GM12878 (cell line): ENCODE measurements around the gene FOXP4.

ENCODE experiments used
- BCL3 ChIP-seq: IDR thresholded peaks from 2 replicates; pipeline ENCODE4 v1.6.1; 2011; ENCODE audit warnings: borderline replicate concordance, low read depth, mild to moderate bottlenecking, moderate library complexity, low read length; ENCODE audit not compliant: insufficient read depth, poor library complexity, severe bottlenecking
- CEBPZ ChIP-seq: fragments of 150-350 bp; IDR thresholded peaks from 2 replicates; pipeline ENCODE4 v1.6.1; 2016; ENCODE audit warnings: low read depth, low read length
- CHD2 ChIP-seq: IDR thresholded peaks from 2 replicates; pipeline ENCODE4 v1.6.1; 2011; ENCODE audit warnings: low read depth, low read length, improper control_type of control experiment, borderline replicate concordance
- CTCF ChIP-seq, 3 experiments: IDR thresholded peaks in 2 of 3; conservative IDR thresholded peaks in 1 of 3; 2 replicates each; pipeline ENCODE4 v1.5.1; 2011; ENCODE audit warnings: low read depth in 3 of 3, low read length in 3 of 3, mild to moderate bottlenecking in 3 of 3, control low read depth in 2 of 3, moderate library complexity in 2 of 3, inconsistent platforms in 1 of 3, mixed read lengths in 1 of 3; ENCODE audit not compliant: control insufficient read depth in 2 of 3, insufficient read depth in 1 of 3; ENCODE audit errors: extremely low read depth in 1 of 3
- CUX1 ChIP-seq: IDR thresholded peaks from 2 replicates; pipeline ENCODE4 v1.6.1; 2012; ENCODE audit warnings: improper control_type of control experiment, low read depth, low read length; ENCODE audit not compliant: insufficient replicate concordance
- HCFC1 ChIP-seq: fragments of 150-350 bp; IDR thresholded peaks from 2 replicates; pipeline ENCODE4 v1.6.1; 2014; ENCODE audit warnings: low read length
- POLR2A ChIP-seq: IDR thresholded peaks from 2 replicates; pipeline ENCODE4 v1.6.1; 2011; ENCODE audit warnings: low read depth, mild to moderate bottlenecking, low read length
- POLR2AphosphoS2 ChIP-seq: IDR thresholded peaks from 2 replicates; pipeline ENCODE4 v1.6.1; 2011; ENCODE audit warnings: low read depth, mild to moderate bottlenecking, low read length, improper control_type of control experiment, moderate library complexity
- PRDM15 ChIP-seq: fragments of 450-650 bp; formaldehyde crosslinking; IDR thresholded peaks from 2 replicates; pipeline ENCODE4 v1.4.0; 2020; ENCODE audit warnings: mild to moderate bottlenecking, moderate library complexity
- RFX5 ChIP-seq: IDR thresholded peaks from 2 replicates; pipeline ENCODE4 v1.6.1; 2011; ENCODE audit warnings: low read depth, low read length, improper control_type of control experiment
- SREBF2 ChIP-seq: IDR thresholded peaks from 2 replicates; pipeline ENCODE4 v1.6.1; 2012; ENCODE audit warnings: mild to moderate bottlenecking, low read length
- USF1 ChIP-seq: IDR thresholded peaks from 2 replicates; pipeline ENCODE4 v1.6.1; 2011; ENCODE audit warnings: borderline replicate concordance, low read depth, mild to moderate bottlenecking, moderate library complexity, mixed read lengths, low read length; ENCODE audit not compliant: insufficient read depth; ENCODE audit errors: extremely low read length
- ZNF24 ChIP-seq: fragments of 450-650 bp; IDR thresholded peaks from 2 replicates; pipeline ENCODE4 v1.6.1; 2017; ENCODE audit warnings: antibody characterized with exemption, mild to moderate bottlenecking
- ZZZ3 ChIP-seq: IDR thresholded peaks from 2 replicates; pipeline ENCODE4 v1.6.1; 2011; ENCODE audit warnings: low read depth; ENCODE audit not compliant: control insufficient read depth, insufficient read length

GRCh38 chr6:41498968-41499599 is 47.1 kb upstream of the FOXP4 start:
- TF ChIP-seq RFX5 = no peak
- TF ChIP-seq PRDM15 (CRISPR knock-in tag) = no peak
- TF ChIP-seq SREBF2 = no peak
- no peak for TF ChIP-seq ZNF24
- TF ChIP-seq ZZZ3 = no peak
- TF ChIP-seq USF1 = no peak
- TF ChIP-seq BCL3 = no peak
- no peak for TF ChIP-seq CEBPZ
- no peak for TF ChIP-seq CTCF (IDR thresholded peaks at IDR 0.05 in 2 of 3, conservative IDR thresholded peaks at IDR 0.05 in 1 of 3; ENCODE audit: control insufficient read depth in 2 of 3, extremely low read depth in 1 of 3, insufficient read depth in 1 of 3, low read depth in 3 of 3, low read length in 3 of 3)
- no peak for TF ChIP-seq HCFC1
- TF ChIP-seq CUX1 = no peak
- TF ChIP-seq CHD2 = no peak
- TF ChIP-seq POLR2A = no peak
- TF ChIP-seq POLR2AphosphoS2 = no peak
